ENCODE results near the gene ERICH2. TPM values are rescaled to one million over a fixed set of nuclear protein-coding genes. Genes with fewer than 3 reads are reported as not detected.

The ERICH2 gene
- polyA plus RNA-seq, 3 donors, result not detected

DNA sequence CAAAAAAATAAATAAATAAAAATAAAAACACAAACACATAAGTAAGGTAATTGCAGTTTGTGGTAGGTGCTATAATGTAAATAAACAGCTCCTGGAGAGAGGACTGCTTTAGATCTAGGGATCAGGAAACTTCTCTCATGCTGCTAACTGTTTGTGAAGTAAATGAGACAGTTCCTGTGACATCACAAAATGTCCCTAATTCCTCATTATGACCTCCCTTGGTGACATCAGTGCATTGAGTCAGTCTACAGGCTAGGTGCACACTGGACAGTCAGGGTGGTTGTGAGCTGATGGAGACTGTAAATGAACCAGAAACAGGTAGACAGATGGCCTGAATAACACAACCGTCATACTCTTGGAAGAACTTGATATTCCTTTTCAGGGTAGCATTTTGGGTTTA lies 13.4 kb downstream of the ERICH2 start:
- no peaks in the 10 kb centered on the region for H3K79me2 ChIP-seq (ENCODE audit: insufficient read depth, low read length)
- no peak overlapping the region for H3K4me3 ChIP-seq (replicated peaks in 1 of 3; ENCODE audit: low read depth in 2 of 3, low read length in 3 of 3)
- Mint-ChIP-seq H3K4me3 (no peak overlapping the region), H3K36me3 (no peaks in the 10 kb centered on the region), H3K27me3 (ENCODE audit: low read depth in 3 of 3) (peaks cover 17 to 51% (median 22%) of the 10 kb centered on the region in 3 donors), H3K4me1 (no peaks in the 10 kb centered on the region), H3K9me3 (no peaks in the 10 kb centered on the region), H3K27ac (no peak overlapping the region)
- H3K36me3 ChIP-seq (replicated peaks in 1 of 2; ENCODE audit: control insufficient read depth in 1 of 2, insufficient read depth in 2 of 2, low read length in 2 of 2), result no peaks in the 10 kb centered on the region
- intact Hi-C loops (cut with micrococcal nuclease), result no loop called here
- no peak overlapping the region for H3K9ac ChIP-seq (ENCODE audit: insufficient read depth, low read length, poor library complexity, severe bottlenecking)
- H3K27ac ChIP-seq (ENCODE audit: low read depth in 1 of 2, low read length in 2 of 2), result no peak overlapping the region
- TF ChIP-seq, protein P1, sequence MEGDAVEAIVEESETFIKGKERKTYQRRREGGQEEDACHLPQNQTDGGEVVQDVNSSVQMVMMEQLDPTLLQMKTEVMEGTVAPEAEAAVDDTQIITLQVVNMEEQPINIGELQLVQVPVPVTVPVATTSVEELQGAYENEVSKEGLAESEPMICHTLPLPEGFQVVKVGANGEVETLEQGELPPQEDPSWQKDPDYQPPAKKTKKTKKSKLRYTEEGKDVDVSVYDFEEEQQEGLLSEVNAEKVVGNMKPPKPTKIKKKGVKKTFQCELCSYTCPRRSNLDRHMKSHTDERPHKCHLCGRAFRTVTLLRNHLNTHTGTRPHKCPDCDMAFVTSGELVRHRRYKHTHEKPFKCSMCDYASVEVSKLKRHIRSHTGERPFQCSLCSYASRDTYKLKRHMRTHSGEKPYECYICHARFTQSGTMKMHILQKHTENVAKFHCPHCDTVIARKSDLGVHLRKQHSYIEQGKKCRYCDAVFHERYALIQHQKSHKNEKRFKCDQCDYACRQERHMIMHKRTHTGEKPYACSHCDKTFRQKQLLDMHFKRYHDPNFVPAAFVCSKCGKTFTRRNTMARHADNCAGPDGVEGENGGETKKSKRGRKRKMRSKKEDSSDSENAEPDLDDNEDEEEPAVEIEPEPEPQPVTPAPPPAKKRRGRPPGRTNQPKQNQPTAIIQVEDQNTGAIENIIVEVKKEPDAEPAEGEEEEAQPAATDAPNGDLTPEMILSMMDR (IDR thresholded peaks at IDR 0.05), result no peak
- H3K4me1 ChIP-seq (ENCODE audit: control insufficient read depth in 1 of 2, insufficient read depth in 2 of 2, low read length in 2 of 2), result no peaks in the 10 kb centered on the region
- H3K27me3 ChIP-seq (ENCODE audit: control insufficient read depth in 2 of 2, insufficient read depth in 2 of 2, low read length in 2 of 2), result peaks cover 25 to 35% of the 10 kb centered on the region in 2 donors
- H3K9me3 ChIP-seq (replicated peaks in 1 of 2; ENCODE audit: control insufficient read depth in 1 of 2, insufficient read depth in 1 of 2, low read length in 2 of 2), result no peaks in the 10 kb centered on the region
- H2AFZ ChIP-seq (ENCODE audit: insufficient read depth, low read depth, low read length, poor library complexity, severe bottlenecking), result no peak overlapping the region
- no CpG with 5 or more reads among the region's 1 CpG for WGBS (ENCODE audit: insufficient coverage)
- H3K4me2 ChIP-seq (replicated peaks; ENCODE audit: extremely low read depth, low read length, poor library complexity, severe bottlenecking), result no peak overlapping the region
- no peaks in the 10 kb centered on the region for H4K20me1 ChIP-seq (ENCODE audit: insufficient read depth, low read length)
- DNase-seq, result peak in 1 of 3 donors; percentile 11

GRCh38 chr2:170798996-170799395 lies 28.8 kb downstream of the ERICH2 start:
- peaks cover 0 to 3% (median 0%) of the 10 kb centered on the region in 7 donors for H3K9me3 Mint-ChIP-seq

More at GRCh38 chr2:170798996-170799395, 28.8 kb downstream of the ERICH2 start:
- Histone ChIP-seq H3K79me2 (ENCODE audit: insufficient read depth, low read length) (no peaks in the 10 kb centered on the region), H3K4me3 (replicated peaks in 1 of 3; ENCODE audit: low read depth in 2 of 3, low read length in 3 of 3) (no peak overlapping the region), H3K27me3 (ENCODE audit: control insufficient read depth in 2 of 2, insufficient read depth in 2 of 2, low read length in 2 of 2) (peaks cover 2 to 19% of the 10 kb centered on the region in 2 donors), H4K20me1 (ENCODE audit: insufficient read depth, low read length) (no peaks in the 10 kb centered on the region), H2AFZ (ENCODE audit: insufficient read depth, low read depth, low read length, poor library complexity, severe bottlenecking) (no peak overlapping the region), H3K4me1 (ENCODE audit: control insufficient read depth in 1 of 2, insufficient read depth in 2 of 2, low read length in 2 of 2) (no peaks in the 10 kb centered on the region), H3K27ac (ENCODE audit: low read depth in 1 of 2, low read length in 2 of 2) (no peak overlapping the region), H3K9me3 (replicated peaks in 1 of 2; ENCODE audit: control insufficient read depth in 1 of 2, insufficient read depth in 1 of 2, low read length in 2 of 2) (no peaks in the 10 kb centered on the region), H3K9ac (ENCODE audit: insufficient read depth, low read length, poor library complexity, severe bottlenecking) (no peak overlapping the region), H3K36me3 (replicated peaks in 1 of 2; ENCODE audit: control insufficient read depth in 1 of 2, insufficient read depth in 2 of 2, low read length in 2 of 2) (no peaks in the 10 kb centered on the region), H3K4me2 (replicated peaks; ENCODE audit: extremely low read depth, low read length, poor library complexity, severe bottlenecking) (no peak overlapping the region)
- Mint-ChIP-seq H3K4me3 (no peak overlapping the region), H3K27me3 (ENCODE audit: low read depth in 3 of 3) (peaks cover 5 to 26% (median 13%) of the 10 kb centered on the region in 3 donors), H3K27ac (no peak overlapping the region), H3K4me1 (no peaks in the 10 kb centered on the region), H3K36me3 (no peaks in the 10 kb centered on the region)
- DNase-seq, result no peak
- intact Hi-C loops (cut with micrococcal nuclease), result no loop called here
- TF ChIP-seq, protein P1 (IDR thresholded peaks at IDR 0.05), result no peak

Measured in CD14-positive monocyte (primary cell).